HG03354 (cell line): Measurements from ENCODE around the gene TCEA2.
"Not testable (repeated sequence)": the region's sequence is repeated elsewhere in the genome, so short reads cannot be mapped to it uniquely, and the experiment has no call there.

ENCODE experiments used
- ATAC-seq: cut with Tn5 transposase; IDR thresholded peaks from one replicate; pipeline ENCODE4 v1.9.1; 2021; ENCODE audit warnings: mild to moderate bottlenecking; ENCODE audit not compliant: unreplicated experiment, poor library complexity, severe bottlenecking

The TCEA2 gene

GRCh38 chr20:64075556-64075955 lies 12.6 kb downstream of the TCEA2 start:
- ATAC-seq, result no peak

DNA sequence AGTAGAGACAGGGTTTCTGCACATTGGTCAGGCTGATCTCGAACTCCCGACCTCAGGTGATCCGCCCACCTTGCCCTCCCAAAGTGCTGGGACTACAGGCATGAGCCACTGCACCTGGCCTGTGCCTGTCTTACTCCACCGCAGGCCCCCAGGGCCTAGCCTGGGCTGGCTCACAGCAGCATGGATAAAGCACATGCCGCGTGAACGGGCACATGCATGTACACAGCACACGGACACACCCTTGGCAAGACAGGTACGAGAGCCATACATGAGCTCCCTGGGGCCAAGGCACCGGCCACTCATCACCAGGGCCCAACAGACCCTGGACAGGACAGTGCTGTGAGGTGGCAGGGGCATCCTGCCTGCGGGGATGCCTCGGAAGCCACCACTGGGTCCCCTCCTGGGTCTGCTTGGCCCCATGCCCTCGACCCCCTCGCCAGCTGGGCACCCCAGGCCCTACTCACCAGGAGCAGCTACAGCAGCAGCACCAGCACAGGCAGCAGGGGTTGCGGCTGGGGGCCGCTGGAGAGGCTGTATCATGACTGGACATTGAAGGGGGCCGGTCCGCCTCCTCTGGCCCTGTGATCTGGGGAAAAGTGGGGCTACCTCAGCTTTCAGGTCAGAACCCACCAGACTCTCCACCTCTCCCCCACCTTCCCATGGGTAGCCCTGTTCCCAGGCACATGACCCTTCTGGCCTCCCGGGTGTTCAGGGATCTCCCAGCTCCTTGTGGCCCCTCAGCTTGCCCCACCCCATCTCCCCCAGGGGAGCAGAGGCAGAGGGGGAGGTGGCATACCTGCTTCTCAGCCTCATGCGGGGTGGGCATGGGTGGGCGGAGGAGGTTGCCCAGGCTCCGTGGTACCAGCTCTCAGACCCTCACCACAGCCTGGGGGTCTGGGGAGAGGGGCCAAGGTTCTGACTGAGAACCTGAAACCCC lies 13.3 kb downstream of the TCEA2 start:
- ATAC-seq, result no peak

DNA sequence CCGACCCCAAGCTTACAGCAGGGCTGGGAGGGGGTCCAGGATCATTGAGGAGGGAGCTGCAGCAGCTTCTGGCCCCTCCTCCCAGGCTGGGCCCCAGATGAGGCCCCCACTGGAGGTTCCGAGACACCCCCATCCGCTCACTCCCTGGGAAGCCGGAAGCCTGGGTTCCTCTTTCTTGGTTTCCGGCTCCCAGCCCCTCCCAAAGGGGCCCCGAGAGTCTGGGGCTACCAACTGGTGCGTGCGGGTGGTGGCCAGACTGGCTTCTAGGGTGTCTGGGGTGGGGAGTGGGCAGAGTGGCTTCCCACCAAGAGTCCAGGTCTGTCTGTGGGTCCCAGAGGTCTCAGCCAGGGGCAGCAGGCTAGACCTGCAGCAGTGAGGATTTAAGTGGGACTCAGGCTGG lies 14.1 kb downstream of the TCEA2 start:
- no peak for ATAC-seq

DNA sequence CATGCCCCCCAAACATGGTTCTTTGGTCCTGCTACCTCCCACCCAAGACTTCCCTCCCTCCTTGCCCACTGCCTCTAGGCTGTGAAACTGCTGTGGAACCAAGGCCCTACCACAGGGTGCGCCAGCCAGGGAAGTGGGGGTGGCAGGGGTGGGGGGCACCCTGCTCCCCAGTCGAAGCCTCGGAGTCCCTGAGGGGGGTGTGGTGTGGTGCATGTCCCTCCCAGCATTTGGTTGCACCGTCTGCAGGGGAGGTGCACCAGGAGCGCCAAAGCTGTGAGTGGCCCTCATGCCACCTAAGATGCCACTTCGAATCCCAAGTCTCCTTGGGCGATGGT lies 14.5 kb downstream of the TCEA2 start:
- ATAC-seq, result no peak

- peak; percentile 36 for ATAC-seq
Observed at GRCh38 chr20:64077876-64078551, 15.0 kb downstream of the TCEA2 start.

DNA sequence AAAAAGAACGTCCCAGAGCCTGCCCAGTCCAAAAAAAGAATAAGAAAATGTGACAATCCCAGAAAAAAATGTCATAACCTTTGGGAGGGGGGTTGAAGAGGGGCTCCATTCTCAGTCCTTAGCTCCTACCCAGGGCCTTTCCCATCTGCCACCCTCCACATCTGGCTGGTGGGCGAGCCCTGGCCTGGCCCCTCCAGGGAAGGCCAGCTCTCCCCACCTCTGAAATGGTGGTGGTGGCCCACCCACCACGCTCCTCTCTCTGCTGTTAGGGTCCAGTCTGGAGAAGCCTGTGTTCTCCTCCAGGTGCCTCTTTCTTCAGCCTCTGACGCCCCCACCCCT lies 15.9 kb downstream of the TCEA2 start:
- ATAC-seq, result no peak

- ATAC-seq, result peak; percentile 39
Observed at GRCh38 chr20:64079273-64080012, 16.4 kb downstream of the TCEA2 start, which contains the start of gene RGS19. RGS19 (minus strand) TSS chr20:64079518; CDS start chr20:64076886, 2,632 bp downstream.

- ATAC-seq, result no peak
Observed at GRCh38 chr20:64080013-64080812, 17.2 kb downstream of the TCEA2 start, which contains the start of gene OPRL1. OPRL1 (plus strand) TSS chr20:64080082; CDS start chr20:64092721, 12,639 bp downstream.

GRCh38 chr20:64080813-64081623 lies 18.0 kb downstream of the TCEA2 start:
- no peak for ATAC-seq

GRCh38 chr20:64081624-64081964 lies 18.6 kb downstream of the TCEA2 start:
- ATAC-seq, result no peak

- ATAC-seq, result no peak
Observed at GRCh38 chr20:64082126-64082731, 19.2 kb downstream of the TCEA2 start.

DNA sequence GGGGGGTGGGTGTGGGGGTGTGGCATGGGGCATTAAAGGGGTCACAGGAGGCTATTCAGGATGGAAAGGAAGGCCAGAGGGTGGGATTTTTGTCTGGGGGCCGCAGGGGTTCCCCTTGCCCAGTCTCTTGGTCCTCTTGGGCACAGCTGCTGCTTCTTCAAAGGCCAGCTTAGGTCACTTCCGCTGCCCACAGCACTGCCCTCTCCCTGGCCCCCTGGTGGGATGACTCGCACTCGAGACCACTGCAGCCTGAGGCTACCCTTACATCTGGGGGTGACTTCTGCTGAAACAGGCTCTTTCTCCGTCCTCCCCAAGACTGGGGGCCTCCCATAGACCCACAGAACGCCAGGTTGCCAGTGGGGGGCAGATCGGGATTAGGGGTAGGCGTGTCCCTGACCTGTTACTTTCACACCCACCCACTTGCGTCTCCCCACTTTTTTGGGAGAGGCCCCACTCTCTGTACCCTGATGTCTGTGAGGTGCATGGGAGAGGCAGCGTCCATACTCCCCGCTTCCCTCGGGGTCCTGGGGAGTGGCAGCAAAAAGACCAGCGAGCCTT lies 19.9 kb downstream of the TCEA2 start:
- ATAC-seq, result no peak

DNA sequence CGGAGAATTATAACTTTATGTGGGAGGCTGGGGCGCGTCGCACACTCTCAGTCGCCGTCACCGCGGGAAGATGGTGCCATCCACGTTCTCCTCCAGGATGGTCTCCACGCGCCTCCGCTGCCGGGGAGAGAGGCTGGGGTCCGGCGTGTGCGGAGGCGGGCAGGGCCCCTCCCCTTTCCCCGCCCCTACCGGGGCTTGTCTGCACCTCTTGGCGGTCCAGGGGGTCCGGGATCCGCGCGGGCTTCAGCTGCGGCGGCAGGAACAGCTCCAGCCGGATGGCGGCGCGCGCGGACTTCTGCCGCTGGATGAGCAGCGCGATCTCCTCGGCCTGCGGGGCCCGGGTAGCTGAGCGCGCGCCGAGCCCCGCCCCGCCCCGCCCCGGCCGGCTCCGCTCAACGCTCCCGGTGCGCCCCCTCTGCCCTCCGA lies 20.4 kb downstream of the TCEA2 start:
- no peak for ATAC-seq

DNA sequence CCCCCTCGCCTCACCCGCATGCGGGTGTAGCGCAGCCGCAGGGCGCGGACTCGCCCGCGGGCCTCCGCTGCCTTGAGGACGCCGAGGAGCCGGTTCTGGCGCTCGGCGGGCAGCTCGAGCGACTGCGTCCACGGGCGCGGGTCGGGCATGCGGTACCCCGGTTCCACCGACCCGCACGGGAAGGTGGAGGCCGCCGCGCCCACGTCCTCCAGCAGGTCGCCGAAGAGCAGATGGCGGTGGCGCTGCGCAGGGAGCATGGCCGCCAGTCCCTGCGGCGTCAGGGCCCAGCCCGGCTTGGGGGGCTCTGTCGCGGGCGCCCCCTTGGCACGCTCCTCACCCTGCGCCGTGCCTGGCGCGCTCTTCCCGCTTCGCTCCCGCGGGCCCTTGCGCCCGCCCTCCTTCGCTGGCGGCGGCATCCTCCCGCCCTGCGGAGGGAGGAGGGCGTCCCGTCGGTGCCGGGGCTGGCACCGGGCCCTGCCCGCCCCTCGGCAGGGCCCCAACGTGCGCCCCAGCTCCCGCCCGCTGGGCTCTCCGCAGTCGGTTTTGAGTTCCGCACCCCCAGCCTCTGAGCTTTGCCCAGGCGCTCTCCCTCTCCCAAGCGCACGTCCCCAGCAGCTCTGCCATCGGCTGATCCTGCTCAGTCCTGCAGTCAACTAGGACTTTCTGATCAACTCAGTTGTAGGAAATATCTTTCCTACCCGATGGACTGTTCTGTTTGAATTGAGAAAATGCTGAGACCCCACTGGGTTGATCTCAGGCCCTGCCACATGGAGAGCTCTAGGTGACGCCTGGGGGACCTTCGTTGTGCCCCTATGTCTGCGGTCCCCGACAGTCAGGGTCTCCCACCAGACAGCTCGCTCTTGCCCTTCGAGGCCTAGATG lies 21.0 kb downstream of the TCEA2 start, which contains the start of gene LKAAEAR1:
LKAAEAR1 (minus strand) TSS at position 595 of the 881 bp plus-strand sequence; CDS start at position 416, 179 bp downstream.
- ATAC-seq, result no peak

DNA sequence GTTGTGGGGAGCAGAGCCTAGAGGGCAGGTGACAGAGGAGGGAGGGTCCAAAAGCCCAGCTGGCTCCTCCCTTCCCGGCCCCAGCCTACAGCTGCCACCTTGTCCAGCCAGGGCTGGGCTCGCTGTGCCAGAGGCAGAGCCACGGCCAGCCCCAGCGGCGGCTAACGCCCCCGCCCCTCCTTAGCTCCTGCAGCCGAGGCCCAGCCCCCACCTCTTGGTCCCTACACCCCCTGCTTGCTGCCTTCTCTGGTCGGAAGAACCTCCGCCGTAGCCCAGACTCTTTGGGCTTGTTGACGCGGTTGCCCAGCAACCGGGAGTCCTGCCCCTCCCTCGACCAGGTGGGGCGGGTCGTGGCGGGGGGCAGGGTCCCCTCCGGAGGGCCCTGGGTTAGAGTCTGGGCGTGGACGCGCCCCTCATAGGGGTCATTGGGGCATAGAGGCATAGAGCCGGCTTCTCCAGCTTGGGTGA lies 21.7 kb downstream of the TCEA2 start:
- ATAC-seq, result no peak

DNA sequence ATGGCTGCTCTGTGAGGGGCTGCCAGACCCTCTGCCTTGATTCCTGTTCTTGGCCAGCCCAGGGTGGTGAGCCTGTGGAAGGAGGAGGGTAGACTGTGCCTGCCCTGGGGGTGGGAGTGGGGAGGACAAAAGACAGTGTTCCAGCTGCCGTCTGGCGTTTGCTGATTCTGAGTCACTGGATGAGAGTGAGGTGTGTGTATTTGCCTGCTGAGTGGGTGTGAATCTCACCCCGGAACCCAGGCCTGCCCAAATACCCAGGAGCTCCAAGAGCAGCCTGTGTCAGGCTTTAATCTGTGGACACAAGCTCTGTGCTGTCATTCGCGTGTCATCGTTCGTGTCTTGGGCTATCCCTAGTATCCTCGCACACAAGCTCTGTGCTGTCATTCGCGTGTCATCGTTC lies 23.8 kb downstream of the TCEA2 start:
- no peak for ATAC-seq

- ATAC-seq, result not testable (repeated sequence)
Observed at GRCh38 chr20:64087226-64087825, 24.3 kb downstream of the TCEA2 start.
